HL-60 (cell line): ENCODE data around the gene SLC39A2.

ENCODE experiments used
- DNase-seq, 2 experiments: peaks; one replicate each; pipeline ENCODE4 v3.0.0-alpha.2; 2010 to 2020; ENCODE audit warnings: low read depth in 1 of 2, low spot score in 1 of 2
- H3K27ac ChIP-seq: fragments of 250-450 bp; sonication (Bioruptor Pico); replicated peaks from 2 replicates; pipeline ENCODE4 v1.5.1; 2020; ENCODE audit warnings: mild to moderate bottlenecking, moderate library complexity
- H3K27me3 ChIP-seq: fragments of 250-450 bp; sonication (Bioruptor Pico); 2 replicates; pipeline ENCODE4 v1.5.1; 2021; ENCODE audit warnings: mild to moderate bottlenecking, moderate library complexity; ENCODE audit not compliant: insufficient read depth, poor library complexity, severe bottlenecking
- H3K4me3 ChIP-seq: replicated peaks from 2 replicates; pipeline ENCODE4 v1.5.1; 2011; ENCODE audit warnings: mild to moderate bottlenecking, control low read depth, low read length; ENCODE audit not compliant: insufficient read depth
- GABPA ChIP-seq: IDR thresholded peaks from 2 replicates; pipeline ENCODE4 v1.6.1; 2012; ENCODE audit warnings: low read depth
- POLR2AphosphoS5 ChIP-seq: IDR thresholded peaks from 2 replicates; pipeline ENCODE4 v1.6.1; 2012; ENCODE audit warnings: low read depth
- SPI1 ChIP-seq: IDR thresholded peaks from 2 replicates; pipeline ENCODE4 v1.6.1; 2012; ENCODE audit warnings: low read depth, mild to moderate bottlenecking, borderline replicate concordance
- TF ChIP-seq, protein P1 (sequence below): IDR thresholded peaks from 2 replicates; pipeline ENCODE4 v1.6.1; 2012; ENCODE audit warnings: low read depth; ENCODE audit not compliant: insufficient replicate concordance
- TF ChIP-seq, protein P2 (sequence below): IDR thresholded peaks from one replicate; pipeline ENCODE4 v1.5.1; 2011; ENCODE audit warnings: low read length, control low read depth, inconsistent platforms; ENCODE audit not compliant: insufficient read depth

Gene SLC39A2

DNA sequence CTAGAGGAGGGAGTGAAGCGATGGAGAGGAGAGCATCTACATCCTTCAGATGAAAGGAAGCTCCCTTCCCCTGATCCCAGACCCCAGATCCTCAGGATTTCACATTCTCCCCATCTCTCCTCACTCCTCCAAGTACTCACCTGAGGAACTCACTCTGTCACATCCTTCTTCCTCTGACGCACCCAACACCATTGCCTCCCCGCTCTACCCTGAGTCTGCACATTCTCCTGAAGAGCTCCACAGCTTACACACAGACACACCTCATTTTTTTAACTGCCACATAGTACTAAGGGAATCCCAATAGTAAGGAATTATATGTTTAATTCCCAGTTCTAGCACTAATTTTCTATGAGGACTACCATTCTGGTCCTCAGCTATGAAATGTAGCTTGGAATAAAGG lies 25.6 kb upstream of the SLC39A2 start:
- DNase-seq: no peak
- Histone ChIP-seq H3K27me3 (no peaks in the 10 kb centered on the region), H3K27ac (no peak overlapping the region), H3K4me3 (no peak overlapping the region)
- TF ChIP-seq, protein P1, sequence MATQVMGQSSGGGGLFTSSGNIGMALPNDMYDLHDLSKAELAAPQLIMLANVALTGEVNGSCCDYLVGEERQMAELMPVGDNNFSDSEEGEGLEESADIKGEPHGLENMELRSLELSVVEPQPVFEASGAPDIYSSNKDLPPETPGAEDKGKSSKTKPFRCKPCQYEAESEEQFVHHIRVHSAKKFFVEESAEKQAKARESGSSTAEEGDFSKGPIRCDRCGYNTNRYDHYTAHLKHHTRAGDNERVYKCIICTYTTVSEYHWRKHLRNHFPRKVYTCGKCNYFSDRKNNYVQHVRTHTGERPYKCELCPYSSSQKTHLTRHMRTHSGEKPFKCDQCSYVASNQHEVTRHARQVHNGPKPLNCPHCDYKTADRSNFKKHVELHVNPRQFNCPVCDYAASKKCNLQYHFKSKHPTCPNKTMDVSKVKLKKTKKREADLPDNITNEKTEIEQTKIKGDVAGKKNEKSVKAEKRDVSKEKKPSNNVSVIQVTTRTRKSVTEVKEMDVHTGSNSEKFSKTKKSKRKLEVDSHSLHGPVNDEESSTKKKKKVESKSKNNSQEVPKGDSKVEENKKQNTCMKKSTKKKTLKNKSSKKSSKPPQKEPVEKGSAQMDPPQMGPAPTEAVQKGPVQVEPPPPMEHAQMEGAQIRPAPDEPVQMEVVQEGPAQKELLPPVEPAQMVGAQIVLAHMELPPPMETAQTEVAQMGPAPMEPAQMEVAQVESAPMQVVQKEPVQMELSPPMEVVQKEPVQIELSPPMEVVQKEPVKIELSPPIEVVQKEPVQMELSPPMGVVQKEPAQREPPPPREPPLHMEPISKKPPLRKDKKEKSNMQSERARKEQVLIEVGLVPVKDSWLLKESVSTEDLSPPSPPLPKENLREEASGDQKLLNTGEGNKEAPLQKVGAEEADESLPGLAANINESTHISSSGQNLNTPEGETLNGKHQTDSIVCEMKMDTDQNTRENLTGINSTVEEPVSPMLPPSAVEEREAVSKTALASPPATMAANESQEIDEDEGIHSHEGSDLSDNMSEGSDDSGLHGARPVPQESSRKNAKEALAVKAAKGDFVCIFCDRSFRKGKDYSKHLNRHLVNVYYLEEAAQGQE: no peak
- TF ChIP-seq GABPA: no peak
- TF ChIP-seq SPI1: no peak
- TF ChIP-seq POLR2AphosphoS5: no peak
- TF ChIP-seq, protein P2, sequence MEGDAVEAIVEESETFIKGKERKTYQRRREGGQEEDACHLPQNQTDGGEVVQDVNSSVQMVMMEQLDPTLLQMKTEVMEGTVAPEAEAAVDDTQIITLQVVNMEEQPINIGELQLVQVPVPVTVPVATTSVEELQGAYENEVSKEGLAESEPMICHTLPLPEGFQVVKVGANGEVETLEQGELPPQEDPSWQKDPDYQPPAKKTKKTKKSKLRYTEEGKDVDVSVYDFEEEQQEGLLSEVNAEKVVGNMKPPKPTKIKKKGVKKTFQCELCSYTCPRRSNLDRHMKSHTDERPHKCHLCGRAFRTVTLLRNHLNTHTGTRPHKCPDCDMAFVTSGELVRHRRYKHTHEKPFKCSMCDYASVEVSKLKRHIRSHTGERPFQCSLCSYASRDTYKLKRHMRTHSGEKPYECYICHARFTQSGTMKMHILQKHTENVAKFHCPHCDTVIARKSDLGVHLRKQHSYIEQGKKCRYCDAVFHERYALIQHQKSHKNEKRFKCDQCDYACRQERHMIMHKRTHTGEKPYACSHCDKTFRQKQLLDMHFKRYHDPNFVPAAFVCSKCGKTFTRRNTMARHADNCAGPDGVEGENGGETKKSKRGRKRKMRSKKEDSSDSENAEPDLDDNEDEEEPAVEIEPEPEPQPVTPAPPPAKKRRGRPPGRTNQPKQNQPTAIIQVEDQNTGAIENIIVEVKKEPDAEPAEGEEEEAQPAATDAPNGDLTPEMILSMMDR: no peak

DNA sequence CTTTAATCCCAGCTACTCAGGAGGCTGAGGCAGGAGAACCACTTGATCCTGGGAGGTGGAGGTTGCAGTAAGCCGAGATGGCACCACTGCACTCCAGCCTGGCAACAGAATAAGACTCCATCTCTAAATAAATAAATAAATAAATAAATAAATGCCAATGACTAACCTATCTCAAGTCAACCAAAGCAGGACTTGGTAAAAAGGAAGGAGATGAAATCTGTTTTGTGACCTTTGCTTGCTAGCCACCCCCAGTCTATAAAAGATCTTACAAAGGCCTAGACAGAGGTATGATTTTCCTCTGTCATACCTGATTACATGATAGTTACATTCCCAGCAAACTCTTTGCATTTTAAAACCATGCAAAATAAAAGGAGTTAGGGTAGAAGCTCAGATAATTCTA lies 22.8 kb upstream of the SLC39A2 start:
- no peak for DNase-seq
- Histone ChIP-seq H3K27me3 (no peaks in the 10 kb centered on the region), H3K27ac (no peak overlapping the region), H3K4me3 (no peak overlapping the region)
- TF ChIP-seq SPI1: no peak
- TF ChIP-seq, protein P1: no peak
- TF ChIP-seq POLR2AphosphoS5: no peak
- no peak for TF ChIP-seq GABPA
- TF ChIP-seq, protein P2: no peak

DNA sequence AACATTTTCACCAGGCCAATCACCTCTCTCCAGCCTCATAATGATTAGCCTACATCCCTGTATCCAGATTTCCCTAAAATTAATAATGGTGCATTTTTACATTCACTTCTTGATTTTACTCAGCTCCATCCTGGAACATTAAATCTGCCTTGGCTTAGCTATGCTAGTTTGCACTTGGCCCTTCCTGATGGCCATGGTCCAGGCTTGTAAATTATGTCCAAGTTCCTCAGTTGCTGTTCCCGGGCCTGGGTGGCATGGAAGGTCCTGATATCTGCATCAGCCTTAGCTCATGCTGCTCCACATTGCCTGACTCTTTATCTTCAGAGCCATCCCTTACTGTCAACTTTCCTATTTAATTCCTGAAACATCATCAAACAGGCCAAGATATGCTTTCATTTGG lies 20.4 kb upstream of the SLC39A2 start:
- TF ChIP-seq GABPA: no peak
- TF ChIP-seq, protein P2: no peak
- TF ChIP-seq, protein P1: no peak
- TF ChIP-seq SPI1: no peak
- TF ChIP-seq POLR2AphosphoS5: no peak

More for the DNA sequence above, 20.4 kb upstream of the SLC39A2 start:
- no peaks in the 10 kb centered on the region for H3K27me3 ChIP-seq
- no peak overlapping the region for H3K27ac ChIP-seq
- H3K4me3 ChIP-seq: no peak overlapping the region
- no peak for DNase-seq
